HepG2 (cell line): ENCODE measurements around the gene MIDN. TPM values are rescaled to one million over a fixed set of nuclear protein-coding genes. Genes with fewer than 3 reads are reported as not detected.

ENCODE experiments used
- FOXP4 ChIP-seq: sonication (generic); formaldehyde crosslinking; IDR thresholded peaks from 2 replicates; pipeline ENCODE4 v1.4.0; 2020; ENCODE audit warnings: missing genetic modification reagents
- KLF16 ChIP-seq, 2 experiments: sonication (generic) in 1 of 2; formaldehyde crosslinking in 1 of 2; IDR thresholded peaks; 2 replicates each; pipeline versions ENCODE4 v1.6.1 to v1.8.0; 2016 to 2023; ENCODE audit warnings: missing genetic modification reagents in 2 of 2, missing compliant biosample characterization in 1 of 2
- MED1 ChIP-seq: sonication (generic); formaldehyde crosslinking; IDR thresholded peaks from 2 replicates; pipeline ENCODE4 v1.4.0; 2020; ENCODE audit warnings: missing genetic modification reagents
- MYPOP ChIP-seq: sonication (generic); formaldehyde crosslinking; IDR thresholded peaks from 2 replicates; pipeline ENCODE4 v1.8.1; 2023; ENCODE audit warnings: mild to moderate bottlenecking, moderate library complexity, missing genetic modification reagents
- NR2F6 ChIP-seq, 2 experiments: IDR thresholded peaks; 2 replicates each; pipeline ENCODE4 v1.6.1; 2016; ENCODE audit warnings: antibody characterized with exemption in 1 of 2, mild to moderate bottlenecking in 1 of 2
- PHF8 ChIP-seq: sonication (generic); formaldehyde crosslinking; IDR thresholded peaks from 2 replicates; pipeline ENCODE4 v1.5.0; 2020; ENCODE audit warnings: missing genetic modification reagents
- RBM22 ChIP-seq: fragments of 200-400 bp; formaldehyde crosslinking; optimal IDR thresholded peaks from 2 replicates; pipeline ENCODE3; 2017; ENCODE audit warnings: mild to moderate bottlenecking, low read length, moderate library complexity
- RBM39 ChIP-seq: fragments of 200-400 bp; formaldehyde crosslinking; IDR thresholded peaks from one replicate; pipeline ENCODE4 v1.6.1; 2018; ENCODE audit warnings: antibody characterized with exemption, mild to moderate bottlenecking, low read depth, low read length; ENCODE audit not compliant: poor library complexity, severe bottlenecking
- RCOR2 ChIP-seq: IDR thresholded peaks from 2 replicates; pipeline ENCODE4 v1.6.1; 2016; ENCODE audit warnings: missing biosample characterization, missing genetic modification reagents
- SIN3A ChIP-seq: IDR thresholded peaks from 2 replicates; pipeline ENCODE4 v1.6.1; 2011; ENCODE audit warnings: low read depth, mild to moderate bottlenecking, control low read depth, low read length, borderline replicate concordance
- STAG1 ChIP-seq: sonication (generic); formaldehyde crosslinking; IDR thresholded peaks from 2 replicates; pipeline ENCODE4 v1.4.0; 2020; ENCODE audit warnings: missing genetic modification reagents
- TBP ChIP-seq: sonication (generic); formaldehyde crosslinking; IDR thresholded peaks from 2 replicates; pipeline ENCODE4 v1.5.0; 2020; ENCODE audit warnings: missing genetic modification reagents
- ZBTB33 ChIP-seq: sonication (generic); formaldehyde crosslinking; IDR thresholded peaks from 2 replicates; pipeline ENCODE4 v1.4.0; 2020; ENCODE audit warnings: missing genetic modification reagents
- ZBTB38 ChIP-seq: sonication (generic); formaldehyde crosslinking; IDR thresholded peaks from 2 replicates; pipeline ENCODE4 v1.5.1; 2020; ENCODE audit warnings: mild to moderate bottlenecking, missing genetic modification reagents
- ZFP91 ChIP-seq: sonication (generic); formaldehyde crosslinking; IDR thresholded peaks from 2 replicates; pipeline ENCODE4 v1.9.0; 2022; ENCODE audit warnings: missing genetic modification reagents, mild to moderate bottlenecking, borderline replicate concordance
- ZFX ChIP-seq: sonication (generic); formaldehyde crosslinking; IDR thresholded peaks from 2 replicates; pipeline ENCODE4 v1.4.0; 2020; ENCODE audit warnings: mild to moderate bottlenecking, low read depth, missing genetic modification reagents, moderate library complexity
- ZNF3 ChIP-seq: IDR thresholded peaks from 2 replicates; pipeline ENCODE4 v1.7.0; 2017; ENCODE audit warnings: inconsistent platforms
- ZNF709 ChIP-seq: sonication (generic); formaldehyde crosslinking; IDR thresholded peaks from 2 replicates; pipeline ENCODE4 v1.5.0; 2020; ENCODE audit warnings: mild to moderate bottlenecking, missing genetic modification reagents
- ZNF710 ChIP-seq: sonication (generic); formaldehyde crosslinking; IDR thresholded peaks from 2 replicates; pipeline ENCODE4 v1.5.0; 2020; ENCODE audit warnings: mild to moderate bottlenecking, missing genetic modification reagents, borderline replicate concordance
- polyA plus RNA-seq, 8 experiments: library from polyadenylated mRNA; depleted of rRNA in 3 of 8; stranded (reverse) in 7 of 8; unstranded in 1 of 8; fragments of >200 nt; fragmentation: Illumina TruSeq in 4 of 8; extraction: Trizol in 4 of 8; gene quantifications; 2 replicates each; pipeline versions ENCODE4 v1.2.1 to v1.2.3, GENCODE V29; 2011 to 2016; ENCODE audit warnings: low read depth in 4 of 8, missing spikeins in 1 of 8, mixed read lengths in 1 of 8; ENCODE audit not compliant: insufficient read depth in 1 of 8
- total RNA-seq, 5 experiments: library from RNA; depleted of rRNA; stranded (reverse); fragments of >200 nt; fragmentation: Illumina TruSeq; extraction: Trizol; gene quantifications; 2 replicates each; pipeline ENCODE4 v1.2.3, GENCODE V29; 2016; ENCODE audit warnings: low read depth in 1 of 5

MIDN gene
- total and polyA plus RNA-seq, 2 of the 13 experiments (the other 11 are each of a cell fraction or from before 2014, with no cell fraction given): 8.4 to 18.0 TPM

GRCh38 chr19:1251330-1252220 is 3.2 kb downstream of the MIDN start (continued):
- TF ChIP-seq ZNF710 (CRISPR knock-in tag) (0 out of 2 replicates have a peak, but pooled peaks have one; percentile 36), KLF16 (CRISPR knock-in tag; IDR thresholded peaks at IDR 0.05) (0 out of 4 replicates have a peak, but pooled peaks of 1 of the 2 experiments have one; percentile 31), MYPOP (CRISPR knock-in tag) (peak; percentile 8; the same call in 1 of the 2 replicates), MED1 (CRISPR knock-in tag) (peak; percentile 5; the same call in 1 of the 2 replicates), ZBTB33 (CRISPR knock-in tag) (0 out of 2 replicates have a peak, but pooled peaks have one; percentile 3), RBM39 (peak; percentile 59), RCOR2 (no peak), ZNF709 (CRISPR knock-in tag) (peak; percentile 68; the same call in 1 of the 2 replicates), PHF8 (CRISPR knock-in tag) (peak; percentile 30; the same call in 1 of the 2 replicates), ZFX (CRISPR knock-in tag) (peak; percentile 10; the same call in 1 of the 2 replicates), SIN3A (no peak; the same call in 1 of the 2 replicates), FOXP4 (peak; percentile 11; the same call in 1 of the 2 replicates), RBM22 (peak; percentile 94), NR2F6 (IDR thresholded peaks at IDR 0.05) (no peak; the same call in 1 of the 2 replicates), NR2F6 (CRISPR knock-in tag; IDR thresholded peaks at IDR 0.05) (no peak), ZFP91 (CRISPR knock-in tag) (0 out of 2 replicates have a peak, but pooled peaks have one; percentile 47), TBP (CRISPR knock-in tag) (no peak), STAG1 (CRISPR knock-in tag) (no peak), ZNF3 (CRISPR knock-in tag) (no peak), ZBTB38 (CRISPR knock-in tag) (peak; percentile 42; the same call in 1 of the 2 replicates)
